ENCODE measurements around the gene SLC16A1.

SLC16A1 gene

DNA sequence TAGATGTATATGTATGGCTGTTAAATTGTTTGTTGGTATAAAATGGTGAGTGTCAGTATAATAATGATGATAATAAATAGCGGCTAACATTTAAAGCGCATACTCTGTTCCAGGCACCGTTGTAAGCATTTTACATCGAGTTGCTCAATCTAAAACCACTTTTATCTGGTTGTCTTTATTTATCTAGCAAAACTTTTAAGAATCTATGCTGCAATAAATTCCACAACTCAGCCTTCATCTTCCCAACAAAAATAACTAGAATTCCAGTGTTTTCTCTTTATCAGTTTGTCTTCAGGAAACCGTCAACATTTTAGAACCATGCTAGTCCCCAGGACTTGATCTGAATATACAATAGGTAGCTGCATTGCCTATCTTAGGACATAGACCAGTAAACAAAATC, 19.3 kb upstream of the SLC16A1 start:
- H3K4me3 ChIP-seq (ENCODE audit: low read depth, low read length) = no peak overlapping the region
- in situ Hi-C loops (cut with HindIII; ENCODE audit: low pct_ligation_motif_present, low sequenced_read_pairs) = no loop called here
- no peaks in the 10 kb centered on the region for H3K27me3 ChIP-seq (replicated peaks)
- DNase-seq = no peak
- TF ChIP-seq, protein P1, sequence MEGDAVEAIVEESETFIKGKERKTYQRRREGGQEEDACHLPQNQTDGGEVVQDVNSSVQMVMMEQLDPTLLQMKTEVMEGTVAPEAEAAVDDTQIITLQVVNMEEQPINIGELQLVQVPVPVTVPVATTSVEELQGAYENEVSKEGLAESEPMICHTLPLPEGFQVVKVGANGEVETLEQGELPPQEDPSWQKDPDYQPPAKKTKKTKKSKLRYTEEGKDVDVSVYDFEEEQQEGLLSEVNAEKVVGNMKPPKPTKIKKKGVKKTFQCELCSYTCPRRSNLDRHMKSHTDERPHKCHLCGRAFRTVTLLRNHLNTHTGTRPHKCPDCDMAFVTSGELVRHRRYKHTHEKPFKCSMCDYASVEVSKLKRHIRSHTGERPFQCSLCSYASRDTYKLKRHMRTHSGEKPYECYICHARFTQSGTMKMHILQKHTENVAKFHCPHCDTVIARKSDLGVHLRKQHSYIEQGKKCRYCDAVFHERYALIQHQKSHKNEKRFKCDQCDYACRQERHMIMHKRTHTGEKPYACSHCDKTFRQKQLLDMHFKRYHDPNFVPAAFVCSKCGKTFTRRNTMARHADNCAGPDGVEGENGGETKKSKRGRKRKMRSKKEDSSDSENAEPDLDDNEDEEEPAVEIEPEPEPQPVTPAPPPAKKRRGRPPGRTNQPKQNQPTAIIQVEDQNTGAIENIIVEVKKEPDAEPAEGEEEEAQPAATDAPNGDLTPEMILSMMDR (IDR thresholded peaks at IDR 0.05; ENCODE audit: low read depth, low read length, missing control alignments) = no peak
- no peaks in the 10 kb centered on the region for H3K36me3 ChIP-seq (replicated peaks)
- H3K27ac ChIP-seq = no peak overlapping the region

DNA sequence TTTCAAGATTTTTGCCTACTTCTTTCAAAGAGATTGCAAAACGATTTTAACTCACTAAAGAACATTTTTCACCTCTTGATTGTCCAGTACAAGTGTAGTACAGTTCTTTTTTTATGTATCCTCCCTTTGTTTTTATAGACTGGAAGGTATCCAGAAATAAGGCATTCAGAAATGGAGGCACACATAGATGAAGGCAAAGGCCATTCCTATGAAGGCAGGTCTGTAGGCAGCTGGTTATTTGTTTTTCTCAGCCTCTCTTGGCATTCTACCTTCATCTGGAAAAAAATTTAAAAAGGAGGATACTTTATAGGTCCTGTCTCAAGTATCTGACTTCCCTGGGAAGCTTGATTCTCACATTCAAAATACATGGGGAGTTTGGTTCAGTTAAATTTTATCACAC, 18.6 kb upstream of the SLC16A1 start:
- no peak for DNase-seq
- TF ChIP-seq, protein P1 (IDR thresholded peaks at IDR 0.05; ENCODE audit: low read depth, low read length, missing control alignments) = no peak
- Histone ChIP-seq H3K36me3 (replicated peaks) (no peaks in the 10 kb centered on the region), H3K27ac (no peak overlapping the region), H3K4me3 (ENCODE audit: low read depth, low read length) (no peak overlapping the region), H3K27me3 (replicated peaks) (no peaks in the 10 kb centered on the region)
- in situ Hi-C loops (cut with HindIII; ENCODE audit: low pct_ligation_motif_present, low sequenced_read_pairs) = no loop called here

DNA sequence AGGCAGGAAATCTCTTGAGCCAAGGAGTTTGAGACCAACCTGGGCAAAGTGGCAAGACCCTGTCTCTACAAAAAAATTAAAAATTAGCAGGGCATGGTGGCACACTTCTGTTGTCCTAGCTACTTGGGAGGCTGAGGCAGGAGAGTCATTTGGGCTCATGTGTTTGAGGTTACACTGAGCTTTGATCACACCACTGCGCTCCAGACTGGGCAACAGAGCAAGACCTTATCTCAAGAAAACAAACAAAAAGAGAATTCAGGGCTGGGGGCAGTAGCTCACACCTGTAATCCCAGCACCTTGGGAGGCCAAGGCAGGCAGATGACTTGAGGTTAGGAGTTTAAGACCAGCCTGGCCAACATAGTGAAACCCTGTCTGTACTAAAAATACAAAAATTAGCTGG, 17.8 kb upstream of the SLC16A1 start:
- in situ Hi-C loops (cut with HindIII; ENCODE audit: low pct_ligation_motif_present, low sequenced_read_pairs) = no loop called here
- no peak overlapping the region for H3K4me3 ChIP-seq (ENCODE audit: low read depth, low read length)
- H3K27ac ChIP-seq = no peak overlapping the region
- peaks cover 6% of the 10 kb centered on the region for H3K36me3 ChIP-seq (replicated peaks)
- TF ChIP-seq, protein P1 (IDR thresholded peaks at IDR 0.05; ENCODE audit: low read depth, low read length, missing control alignments) = no peak
- H3K27me3 ChIP-seq (replicated peaks) = no peaks in the 10 kb centered on the region
- no peak for DNase-seq

DNA sequence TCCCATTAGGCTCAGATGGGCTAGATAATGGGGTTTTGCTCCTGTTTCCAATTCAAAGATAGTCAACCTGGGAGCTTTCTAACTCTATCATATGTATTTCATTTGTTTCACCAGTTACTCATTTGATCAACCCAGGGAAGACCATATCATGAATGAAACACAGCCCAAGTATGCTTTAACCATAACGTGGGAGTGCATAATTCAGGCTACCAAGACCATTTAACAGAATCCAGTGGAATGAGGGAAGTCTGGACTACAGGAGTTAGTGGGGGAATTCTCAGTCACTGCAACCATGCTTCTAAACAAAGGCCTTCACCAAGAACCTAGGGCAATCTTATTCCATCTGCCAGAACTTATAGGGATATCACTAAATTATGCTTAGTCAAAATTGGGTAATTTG, 15.0 kb upstream of the SLC16A1 start:
- H3K27me3 ChIP-seq (replicated peaks) = no peaks in the 10 kb centered on the region
- DNase-seq = no peak
- in situ Hi-C loops (cut with HindIII; ENCODE audit: low pct_ligation_motif_present, low sequenced_read_pairs) = no loop called here
- TF ChIP-seq, protein P1 (IDR thresholded peaks at IDR 0.05; ENCODE audit: low read depth, low read length, missing control alignments) = no peak
- H3K4me3 ChIP-seq (ENCODE audit: low read depth, low read length) = no peak overlapping the region
- peaks cover 29% of the 10 kb centered on the region for H3K36me3 ChIP-seq (replicated peaks)
- H3K27ac ChIP-seq = no peak overlapping the region

DNA sequence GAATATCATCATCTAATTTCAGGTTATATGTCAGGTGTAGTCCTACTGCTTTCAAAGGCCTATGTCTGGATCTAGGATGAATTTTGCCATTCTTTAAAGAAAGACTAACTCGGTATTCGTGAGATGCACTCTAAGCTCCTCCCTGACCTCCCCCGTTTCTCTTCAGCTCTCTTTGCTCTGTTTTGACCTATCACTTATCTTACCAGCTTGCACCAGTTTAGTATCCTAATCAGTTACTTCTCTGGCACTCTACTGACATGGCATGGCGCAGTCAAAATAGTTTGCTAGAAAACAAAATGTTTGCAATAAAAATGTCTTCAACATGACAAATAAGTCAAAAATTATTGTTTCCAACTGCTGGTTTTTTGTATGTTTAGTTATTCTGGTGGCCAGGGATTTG, 8.4 kb upstream of the SLC16A1 start:
- DNase-seq = no peak
- no peak overlapping the region for H3K27ac ChIP-seq
- H3K27me3 ChIP-seq (replicated peaks) = no peaks in the 10 kb centered on the region
- H3K36me3 ChIP-seq (replicated peaks) = peaks cover 54% of the 10 kb centered on the region
- in situ Hi-C loops (cut with HindIII; ENCODE audit: low pct_ligation_motif_present, low sequenced_read_pairs) = no loop called here
- TF ChIP-seq, protein P1 (IDR thresholded peaks at IDR 0.05; ENCODE audit: low read depth, low read length, missing control alignments) = no peak
- H3K4me3 ChIP-seq (ENCODE audit: low read depth, low read length) = no peak overlapping the region

DNA sequence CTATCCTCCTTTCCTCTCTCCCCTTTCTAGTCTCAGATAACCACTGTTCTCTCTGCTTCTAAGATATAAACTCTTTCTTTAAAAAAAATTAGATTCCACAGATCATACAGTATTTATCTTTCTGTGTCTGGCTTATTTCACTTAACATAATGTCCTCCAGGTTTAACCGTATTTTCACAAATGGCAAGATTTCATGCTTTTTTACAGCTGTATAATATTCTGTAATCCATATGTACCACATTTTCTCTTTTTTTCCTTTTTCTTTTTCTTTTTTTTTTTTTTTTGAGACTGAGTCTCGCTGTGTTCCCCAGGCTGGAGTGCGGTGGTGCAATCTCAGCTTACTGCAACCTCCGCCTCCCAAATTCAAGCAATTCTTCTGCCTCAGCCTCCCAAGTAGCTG, 5.1 kb upstream of the SLC16A1 start:
- H3K27ac ChIP-seq = no peak overlapping the region
- no peak overlapping the region for H3K4me3 ChIP-seq (ENCODE audit: low read depth, low read length)
- in situ Hi-C loops (cut with HindIII; ENCODE audit: low pct_ligation_motif_present, low sequenced_read_pairs) = no loop called here
- H3K36me3 ChIP-seq (replicated peaks) = peaks cover 26% of the 10 kb centered on the region
- TF ChIP-seq, protein P1 (IDR thresholded peaks at IDR 0.05; ENCODE audit: low read depth, low read length, missing control alignments) = no peak
- no peak for DNase-seq
- H3K27me3 ChIP-seq (replicated peaks) = no peaks in the 10 kb centered on the region
